HEK293 (cell line): ENCODE measurements around the gene MCAT.
A peak's percentile ranks its signal among the peaks of the same experiment; 100 is the strongest.

Experiments used
- CTCF ChIA-PET: fragments of 350-600 bp; formaldehyde crosslinking; extraction: SDS; loops from one replicate; lab custom pipeline; 2021; ENCODE audit warnings: antibody characterized with exemption; lab: Yijun Ruan, JAX
- POLR2A ChIA-PET: fragments of 300-600 bp; formaldehyde crosslinking; extraction: SDS; loops from one replicate; lab custom pipeline; 2020; ENCODE audit warnings: antibody characterized with exemption, inconsistent platforms; lab: Yijun Ruan, JAX
- H3K27ac ChIP-seq: fragments of 200-500 bp; sonication (Bioruptor generic); 2 replicates; pipeline ENCODE4 v1.5.1; 2014; ENCODE audit warnings: low read depth, low read length, control low read depth, inconsistent platforms; ENCODE audit errors: extremely low read depth
- H3K36me3 ChIP-seq, 2 experiments: fragments of 200-500 bp in 1 of 2; sonication (Bioruptor generic) in 1 of 2; 1 replicate in 1 of 2; 2 replicates in 1 of 2; pipeline ENCODE4 v1.5.1; 2014 to 2017; ENCODE audit warnings: inconsistent platforms in 2 of 2, low read length in 2 of 2; ENCODE audit not compliant: control insufficient read depth in 2 of 2, insufficient read depth in 1 of 2
- H3K4me1 ChIP-seq: fragments of 200-500 bp; sonication (Bioruptor generic); 2 replicates; pipeline ENCODE4 v1.5.1; 2014; ENCODE audit warnings: mild to moderate bottlenecking, low read length, inconsistent platforms; ENCODE audit not compliant: control insufficient read depth, insufficient read depth
- H3K4me3 ChIP-seq: 2 replicates; pipeline ENCODE4 v1.5.1; 2011; ENCODE audit warnings: low read depth, mild to moderate bottlenecking, control low read depth, low read length, moderate library complexity
- H3K9me3 ChIP-seq: fragments of 200-500 bp; sonication (Bioruptor generic); 2 replicates; pipeline ENCODE4 v1.5.1; 2014; ENCODE audit warnings: low read depth, low read length, inconsistent platforms; ENCODE audit not compliant: control insufficient read depth, insufficient read depth
- ATF2 ChIP-seq: fragments of 450-650 bp; formaldehyde crosslinking; IDR thresholded peaks from 2 replicates; pipeline ENCODE4 v1.5.1; 2016; ENCODE audit warnings: missing biosample characterization, missing genetic modification characterization, low read depth
- BCL6B ChIP-seq: fragments of 450-650 bp; formaldehyde crosslinking; IDR thresholded peaks from 2 replicates; pipeline ENCODE4 v1.5.1; 2017; ENCODE audit warnings: missing biosample characterization, missing genetic modification characterization
- IKZF3 ChIP-seq: fragments of 450-650 bp; IDR thresholded peaks from 2 replicates; pipeline ENCODE4 v1.5.0; 2018; ENCODE audit warnings: missing biosample characterization, mild to moderate bottlenecking, missing genetic modification characterization, moderate library complexity
- KLF8 ChIP-seq: fragments of 450-650 bp; formaldehyde crosslinking; IDR thresholded peaks from 2 replicates; pipeline ENCODE4 v1.5.1; 2016; ENCODE audit warnings: missing biosample characterization, missing genetic modification characterization
- KLF9 ChIP-seq: fragments of 450-650 bp; formaldehyde crosslinking; IDR thresholded peaks from 2 replicates; pipeline ENCODE4 v1.5.1; 2016; ENCODE audit warnings: missing biosample characterization, missing genetic modification characterization, low read depth
- OSR2 ChIP-seq: fragments of 450-650 bp; formaldehyde crosslinking; IDR thresholded peaks from 2 replicates; pipeline ENCODE4 v1.5.1; 2016; ENCODE audit warnings: missing biosample characterization, missing genetic modification characterization
- RBAK ChIP-seq: fragments of 450-650 bp; formaldehyde crosslinking; IDR thresholded peaks from 2 replicates; pipeline ENCODE4 v1.5.1; 2016; ENCODE audit warnings: missing biosample characterization, missing genetic modification characterization
- REPIN1 ChIP-seq: fragments of 450-650 bp; formaldehyde crosslinking; IDR thresholded peaks from 2 replicates; pipeline ENCODE4 v1.5.1; 2017; ENCODE audit warnings: missing biosample characterization, missing genetic modification characterization, low read depth
- ZBTB20 ChIP-seq: fragments of 450-650 bp; formaldehyde crosslinking; IDR thresholded peaks from 2 replicates; pipeline ENCODE4 v1.5.1; 2016; ENCODE audit warnings: missing biosample characterization, missing genetic modification characterization
- ZBTB26 ChIP-seq: fragments of 450-650 bp; formaldehyde crosslinking; optimal IDR thresholded peaks from 2 replicates; pipeline ENCODE3; 2016; ENCODE audit warnings: missing biosample characterization, mild to moderate bottlenecking, missing genetic modification characterization
- ZFHX2 ChIP-seq: fragments of 450-650 bp; formaldehyde crosslinking; conservative IDR thresholded peaks from 2 replicates; pipeline ENCODE4 v1.5.1; 2016; ENCODE audit warnings: missing biosample characterization, missing genetic modification characterization
- ZNF2 ChIP-seq: fragments of 450-650 bp; formaldehyde crosslinking; IDR thresholded peaks from 2 replicates; pipeline ENCODE4 v1.5.1; 2016; ENCODE audit warnings: missing biosample characterization, missing genetic modification characterization
- ZNF239 ChIP-seq: fragments of 450-650 bp; formaldehyde crosslinking; IDR thresholded peaks from 2 replicates; pipeline ENCODE4 v1.5.1; 2016; ENCODE audit warnings: missing biosample characterization, missing genetic modification characterization
- ZNF266 ChIP-seq: fragments of 450-650 bp; formaldehyde crosslinking; IDR thresholded peaks from 2 replicates; pipeline ENCODE4 v1.5.1; 2016; ENCODE audit warnings: missing biosample characterization, missing genetic modification characterization, low read depth
- ZNF311 ChIP-seq: fragments of 450-650 bp; formaldehyde crosslinking; IDR thresholded peaks from 2 replicates; pipeline ENCODE4 v1.5.1; 2017; ENCODE audit warnings: missing biosample characterization, missing genetic modification characterization, borderline replicate concordance
- ZNF335 ChIP-seq: fragments of 450-650 bp; formaldehyde crosslinking; conservative IDR thresholded peaks from 2 replicates; pipeline ENCODE4 v1.5.1; 2016; ENCODE audit warnings: missing biosample characterization, missing genetic modification characterization
- ZNF341 ChIP-seq: fragments of 450-650 bp; formaldehyde crosslinking; IDR thresholded peaks from 2 replicates; pipeline ENCODE4; 2016; ENCODE audit warnings: low read depth, missing biosample characterization, missing genetic modification characterization
- ZNF350 ChIP-seq: fragments of 450-650 bp; formaldehyde crosslinking; IDR thresholded peaks from 2 replicates; pipeline ENCODE4 v1.5.0; 2017; ENCODE audit warnings: missing biosample characterization, mild to moderate bottlenecking, missing genetic modification characterization
- ZNF37A ChIP-seq: fragments of 450-650 bp; IDR thresholded peaks from 2 replicates; pipeline ENCODE4 v1.5.1; 2018; ENCODE audit warnings: missing biosample characterization, missing genetic modification characterization
- ZNF394 ChIP-seq: fragments of 450-650 bp; formaldehyde crosslinking; IDR thresholded peaks from 2 replicates; pipeline ENCODE4 v1.5.1; 2016; ENCODE audit warnings: missing biosample characterization, missing genetic modification characterization, mild to moderate bottlenecking, moderate library complexity, borderline replicate concordance
- ZNF473 ChIP-seq: fragments of 450-650 bp; formaldehyde crosslinking; IDR thresholded peaks from 2 replicates; pipeline ENCODE4 v1.5.1; 2017; ENCODE audit warnings: missing biosample characterization, missing genetic modification characterization
- ZNF48 ChIP-seq: fragments of 450-650 bp; formaldehyde crosslinking; IDR thresholded peaks from 2 replicates; pipeline ENCODE4 v1.5.1; 2016; ENCODE audit warnings: missing biosample characterization, missing genetic modification characterization
- ZNF510 ChIP-seq: fragments of 450-650 bp; formaldehyde crosslinking; IDR thresholded peaks from 2 replicates; pipeline ENCODE4 v1.5.1; 2018; ENCODE audit warnings: mild to moderate bottlenecking, missing genetic modification characterization, missing biosample characterization; ENCODE audit not compliant: insufficient replicate concordance
- ZNF555 ChIP-seq: fragments of 450-650 bp; formaldehyde crosslinking; conservative IDR thresholded peaks from 2 replicates; pipeline ENCODE4 v1.5.1; 2017; ENCODE audit warnings: missing biosample characterization, mild to moderate bottlenecking, missing genetic modification characterization, inconsistent platforms
- ZNF670 ChIP-seq: fragments of 450-650 bp; formaldehyde crosslinking; IDR thresholded peaks from 2 replicates; pipeline ENCODE4 v1.5.1; 2016; ENCODE audit warnings: missing biosample characterization, missing genetic modification characterization, low read depth
- ZNF791 ChIP-seq: fragments of 450-650 bp; formaldehyde crosslinking; IDR thresholded peaks from 2 replicates; pipeline ENCODE4 v1.5.1; 2016; ENCODE audit warnings: missing biosample characterization, missing genetic modification characterization
- ZNF830 ChIP-seq: fragments of 450-650 bp; IDR thresholded peaks from 2 replicates; pipeline ENCODE4 v1.5.0; 2018; ENCODE audit warnings: missing biosample characterization, missing genetic modification characterization, low read depth, mild to moderate bottlenecking, moderate library complexity

The MCAT gene

GRCh38 chr22:43152357-43153071 lies 9.3 kb upstream of the MCAT start (continued):
- no peak for TF ChIP-seq ZNF239 (tag by site-specific recombination)
- TF ChIP-seq ZNF266 (tag by site-specific recombination) = no peak
- no peak for TF ChIP-seq ZNF670 (tag by site-specific recombination)

- CTCF ChIA-PET = no interaction called here
These were observed 8.8 kb upstream of the MCAT start for GRCh38 chr22:43152003-43152356.

GRCh38 chr22:43151251-43152002 lies 8.2 kb upstream of the MCAT start, which contains the start of gene TSPO:
TSS of gene TSPO (plus strand) at chr22:43151559. CDS start at chr22:43159239, 7,680 bp downstream.
- Histone ChIP-seq H3K9me3 (no peaks in the 10 kb centered on the region), H3K4me1 (peaks cover 10% of the 10 kb centered on the region), H3K4me3 (peak within 1 kb of the TSS; percentile 51), H3K36me3 (no peaks in the 10 kb centered on the region), H3K27ac (peak within 1 kb of the TSS; percentile 49; the same call in 1 of the 2 replicates)
- POLR2A ChIA-PET = interaction anchor here (3.1 kb wide), 1 partner anchor 36 kb away, joined by 10 read pairs; the partner anchor contains the start of gene TTLL12
- CTCF ChIA-PET = no interaction called here
- no peak for TF ChIP-seq ZNF830
- 0 out of 2 replicates have a peak, but pooled peaks have one; percentile 26 for TF ChIP-seq OSR2 (tag by site-specific recombination)
- TF ChIP-seq ZNF48 (tag by site-specific recombination) = no peak
- TF ChIP-seq ZNF394 = no peak
- TF ChIP-seq KLF8 = no peak
- TF ChIP-seq BCL6B = no peak
- no peak for TF ChIP-seq ZNF37A (tag by site-specific recombination)
- TF ChIP-seq ZNF311 = no peak
- peak; percentile 50; the same call in 1 of the 2 replicates for TF ChIP-seq IKZF3 (tag by site-specific recombination)
- 0 out of 2 replicates have a peak, but pooled peaks have one; percentile 1 for TF ChIP-seq ZNF2 (tag by site-specific recombination)
- TF ChIP-seq ZNF350 (tag by site-specific recombination) = no peak
- no peak for TF ChIP-seq ZNF510 (tag by site-specific recombination)
- TF ChIP-seq ZNF791 (tag by site-specific recombination) = no peak
- no peak for TF ChIP-seq RBAK (tag by site-specific recombination)
- TF ChIP-seq ZNF473 = no peak
- peak; percentile 77 for TF ChIP-seq ZNF341 (tag by site-specific recombination)
- no peak for TF ChIP-seq ZNF555 (tag by site-specific recombination)
- TF ChIP-seq ZNF335 (tag by site-specific recombination) = no peak
- TF ChIP-seq ZBTB26 (tag by site-specific recombination) = peak; percentile 63
- no peak for TF ChIP-seq ZBTB20 (tag by site-specific recombination)

More at GRCh38 chr22:43152003-43152356, 8.8 kb upstream of the MCAT start:
- peaks cover 10% of the 10 kb centered on the region for H3K4me1 ChIP-seq
- H3K27ac ChIP-seq = no peak overlapping the region; the same call in 1 of the 2 replicates
- H3K36me3 ChIP-seq = no peaks in the 10 kb centered on the region
- H3K4me3 ChIP-seq = no peak overlapping the region
- H3K9me3 ChIP-seq = no peaks in the 10 kb centered on the region
- POLR2A ChIA-PET = interaction anchor here (3.1 kb wide), 1 partner anchor 36 kb away, joined by 10 read pairs; the partner anchor contains the start of gene TTLL12
- no peak for TF ChIP-seq ZFHX2 (tag by site-specific recombination)
- no peak for TF ChIP-seq REPIN1 (tag by site-specific recombination)
- TF ChIP-seq KLF9 (tag by site-specific recombination) = no peak
- no peak for TF ChIP-seq ATF2 (tag by site-specific recombination)
